OCI-LY7 (cell line): ENCODE results near the gene TGFBR2. TPM values are rescaled to one million over a fixed set of nuclear protein-coding genes. Genes with fewer than 3 reads are reported as not detected.

Source experiments
- BruUV-seq: library from RNA; stranded (reverse); fragments of 400-500 nt; replicated peaks from 2 replicates; lab custom pipeline; 2021; lab: Mats Ljungman, UMichigan
- CTCF ChIA-PET: fragments of 300-600 bp; sonication (Branson Sonifier 250); formaldehyde crosslinking; loops from one replicate; lab custom pipeline; 2022; ENCODE audit warnings: antibody characterized with exemption; ENCODE audit not compliant: unreplicated experiment; lab: Charles Lee
- POLR2A ChIA-PET: fragments of 300-600 bp; sonication (Branson Sonifier 250); formaldehyde crosslinking; loops from one replicate; lab custom pipeline; 2022; ENCODE audit warnings: antibody characterized with exemption; lab: Charles Lee
- DNase-seq: peaks from one replicate; pipeline ENCODE4 v3.0.0-alpha.2; 2015; ENCODE audit warnings: low spot score
- H2AFZ ChIP-seq: fragments of 200-600 bp; sonication (generic), shearing (Covaris generic); 2 replicates; pipeline ENCODE4 v1.6.1; 2014; ENCODE audit warnings: mild to moderate bottlenecking, antibody characterized with exemption, low read length, moderate library complexity
- H3K27ac ChIP-seq: fragments of 200-600 bp; sonication (generic); 2 replicates; pipeline ENCODE4 v1.5.1; 2014; ENCODE audit warnings: mixed run types, low read depth, mild to moderate bottlenecking, moderate library complexity, low read length, inconsistent platforms; ENCODE audit not compliant: poor library complexity, severe bottlenecking
- H3K36me3 ChIP-seq: fragments of 200-600 bp; sonication (generic); 2 replicates; pipeline ENCODE4 v1.6.1; 2014; ENCODE audit warnings: mild to moderate bottlenecking, antibody characterized with exemption, low read length, moderate library complexity, mixed read lengths; ENCODE audit not compliant: insufficient read depth
- H3K4me1 ChIP-seq: fragments of 200-600 bp; sonication (generic); 2 replicates; pipeline ENCODE4 v1.5.1; 2014; ENCODE audit warnings: mild to moderate bottlenecking, low read length; ENCODE audit not compliant: insufficient read depth, poor library complexity, severe bottlenecking
- H3K4me2 ChIP-seq: fragments of 200-600 bp; sonication (generic); 2 replicates; pipeline ENCODE4 v1.6.1; 2014; ENCODE audit warnings: mild to moderate bottlenecking, low read length
- H3K4me3 ChIP-seq: fragments of 200-600 bp; sonication (generic); 2 replicates; pipeline ENCODE4 v1.5.1; 2014; ENCODE audit warnings: mild to moderate bottlenecking, low read depth, low read length; ENCODE audit not compliant: poor library complexity, severe bottlenecking
- H3K79me2 ChIP-seq: fragments of 200-600 bp; sonication (generic); 2 replicates; pipeline ENCODE4 v1.6.1; 2016; ENCODE audit warnings: low read depth, mild to moderate bottlenecking, low read length, moderate library complexity, mixed read lengths; ENCODE audit not compliant: insufficient read depth
- H3K9me2 ChIP-seq: fragments of 200-600 bp; sonication (generic); 2 replicates; pipeline ENCODE4 v1.6.1; 2016; ENCODE audit warnings: mild to moderate bottlenecking, low read length, mixed read lengths; ENCODE audit not compliant: insufficient read depth
- H3K9me3 ChIP-seq: fragments of 200-600 bp; sonication (generic); 2 replicates; pipeline ENCODE4 v1.6.1; 2014; ENCODE audit warnings: mild to moderate bottlenecking, mixed run types, low read length, mixed read lengths
- H4K20me1 ChIP-seq: fragments of 200-600 bp; sonication (generic); 2 replicates; pipeline ENCODE4 v1.6.1; 2014; ENCODE audit warnings: mild to moderate bottlenecking, antibody characterized with exemption, low read length, moderate library complexity, mixed read lengths; ENCODE audit not compliant: insufficient read depth
- EZH2phosphoT487 ChIP-seq: fragments of 200-600 bp; sonication (generic); IDR thresholded peaks from 2 replicates; pipeline ENCODE4 v1.6.1; 2018; ENCODE audit warnings: low read depth, borderline replicate concordance, mild to moderate bottlenecking, mixed run types, antibody characterized with exemption, low read length, moderate library complexity, mixed read lengths
- intact Hi-C: fragments of 100-400 bp; cut with micrococcal nuclease; formaldehyde crosslinking; loops from one replicate; pipeline ENCODE4 v1.10.0; 2022; ENCODE audit not compliant: unreplicated experiment
- total RNA-seq, 2 experiments: library from RNA; depleted of rRNA in 1 of 2; stranded (reverse); fragments of >200 nt in 1 of 2; shearing (Covaris generic) in 1 of 2; gene quantifications; 2 replicates each; pipeline ENCODE4 v1.2.3, GENCODE V29; 2014 to 2022
- TF ChIP-seq, protein P1 (sequence below): fragments of 200-600 bp; sonication (generic); conservative IDR thresholded peaks from 2 replicates; pipeline ENCODE4 v1.5.1; 2014; ENCODE audit warnings: mild to moderate bottlenecking, antibody characterized with exemption, low read length, moderate library complexity, mixed read lengths

TGFBR2 gene
- total RNA-seq, 2 experiments from 2014 or later: 25.2 to 28.1 TPM

DNA sequence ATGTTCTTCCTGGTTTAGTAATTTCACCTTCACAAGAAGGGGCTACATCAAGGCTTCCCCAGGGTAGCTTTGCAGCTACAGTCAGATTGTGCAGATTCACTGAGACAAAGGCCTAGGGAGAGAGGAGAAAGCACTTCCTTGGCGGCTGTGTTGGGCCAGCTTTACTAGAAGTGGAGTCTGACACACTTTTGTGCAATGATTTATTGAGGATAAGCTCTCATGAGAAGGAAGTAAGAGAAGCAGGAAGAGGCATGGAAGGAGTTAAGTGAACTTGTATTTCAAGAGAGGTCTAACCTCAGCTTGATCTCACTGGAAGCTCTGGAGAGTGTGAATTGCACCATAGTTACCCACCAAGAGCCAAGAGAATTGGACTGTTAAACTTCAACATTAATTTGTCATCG, 78.9 kb downstream of the TGFBR2 start:
- Histone ChIP-seq H3K79me2 (no peaks in the 10 kb centered on the region), H3K9me3 (no peaks in the 10 kb centered on the region), H2AFZ (no peak overlapping the region), H3K36me3 (peaks cover 91% of the 10 kb centered on the region), H3K9me2 (no peaks in the 10 kb centered on the region), H3K4me3 (no peak overlapping the region), H3K4me2 (no peak overlapping the region), H3K27ac (no peak overlapping the region), H3K4me1 (no peaks in the 10 kb centered on the region), H4K20me1 (no peaks in the 10 kb centered on the region)
- TF ChIP-seq EZH2phosphoT487: no peak
- TF ChIP-seq, protein P1, sequence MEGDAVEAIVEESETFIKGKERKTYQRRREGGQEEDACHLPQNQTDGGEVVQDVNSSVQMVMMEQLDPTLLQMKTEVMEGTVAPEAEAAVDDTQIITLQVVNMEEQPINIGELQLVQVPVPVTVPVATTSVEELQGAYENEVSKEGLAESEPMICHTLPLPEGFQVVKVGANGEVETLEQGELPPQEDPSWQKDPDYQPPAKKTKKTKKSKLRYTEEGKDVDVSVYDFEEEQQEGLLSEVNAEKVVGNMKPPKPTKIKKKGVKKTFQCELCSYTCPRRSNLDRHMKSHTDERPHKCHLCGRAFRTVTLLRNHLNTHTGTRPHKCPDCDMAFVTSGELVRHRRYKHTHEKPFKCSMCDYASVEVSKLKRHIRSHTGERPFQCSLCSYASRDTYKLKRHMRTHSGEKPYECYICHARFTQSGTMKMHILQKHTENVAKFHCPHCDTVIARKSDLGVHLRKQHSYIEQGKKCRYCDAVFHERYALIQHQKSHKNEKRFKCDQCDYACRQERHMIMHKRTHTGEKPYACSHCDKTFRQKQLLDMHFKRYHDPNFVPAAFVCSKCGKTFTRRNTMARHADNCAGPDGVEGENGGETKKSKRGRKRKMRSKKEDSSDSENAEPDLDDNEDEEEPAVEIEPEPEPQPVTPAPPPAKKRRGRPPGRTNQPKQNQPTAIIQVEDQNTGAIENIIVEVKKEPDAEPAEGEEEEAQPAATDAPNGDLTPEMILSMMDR: no peak
- CTCF ChIA-PET: no interaction called here
- BruUV-seq: no TSS peak
- no peak for DNase-seq
- intact Hi-C loops: no loop called here
- POLR2A ChIA-PET: interaction anchor here (0.6 to 1.5 kb wide), 6 partner anchors 11 to 705 kb away, joined by 3 to 5 read pairs (median 3); no protein-coding TSS in a partner anchor

GRCh38 chr3:30686176-30686575, 79.8 kb downstream of the TGFBR2 start:
- no peaks in the 10 kb centered on the region for H3K79me2 ChIP-seq
- no TSS peak for BruUV-seq
- H4K20me1 ChIP-seq: no peaks in the 10 kb centered on the region
- TF ChIP-seq, protein P1: no peak
- no peak for TF ChIP-seq EZH2phosphoT487
- no peak overlapping the region for H3K4me2 ChIP-seq
- DNase-seq: no peak
- no peaks in the 10 kb centered on the region for H3K9me2 ChIP-seq
- ChIA-PET CTCF (interaction anchor here (0.6 kb wide), 1 partner anchor 13 kb away, joined by 3 read pairs; no protein-coding TSS in a partner anchor), POLR2A (interaction anchor here (0.6 to 0.8 kb wide), 2 partner anchors 32 to 158 kb away, joined by 3 to 5 read pairs; no protein-coding TSS in a partner anchor)
- H3K27ac ChIP-seq: no peak overlapping the region
- no peaks in the 10 kb centered on the region for H3K4me1 ChIP-seq
- peaks cover 93% of the 10 kb centered on the region for H3K36me3 ChIP-seq
- intact Hi-C loops: no loop called here
- H3K4me3 ChIP-seq: no peak overlapping the region
- no peaks in the 10 kb centered on the region for H3K9me3 ChIP-seq
- H2AFZ ChIP-seq: no peak overlapping the region

- CTCF ChIA-PET: interaction anchor here (0.6 kb wide), 1 partner anchor 12 kb away, joined by 3 read pairs; no protein-coding TSS in a partner anchor
- no peaks in the 10 kb centered on the region for H3K79me2 ChIP-seq
- no peaks in the 10 kb centered on the region for H3K9me2 ChIP-seq
- no TSS peak for BruUV-seq
- H3K9me3 ChIP-seq: no peaks in the 10 kb centered on the region
- intact Hi-C loops: no loop called here
- H3K4me1 ChIP-seq: no peaks in the 10 kb centered on the region
- POLR2A ChIA-PET: no interaction called here
- peaks cover 91% of the 10 kb centered on the region for H3K36me3 ChIP-seq
- H3K4me3 ChIP-seq: no peak overlapping the region
- no peak for DNase-seq
- H4K20me1 ChIP-seq: no peaks in the 10 kb centered on the region
- no peak overlapping the region for H3K27ac ChIP-seq
- no peak for TF ChIP-seq EZH2phosphoT487
- TF ChIP-seq, protein P1: no peak
- H2AFZ ChIP-seq: no peak overlapping the region
- H3K4me2 ChIP-seq: no peak overlapping the region
Measured at GRCh38 chr3:30686799-30687198, 80.4 kb downstream of the TGFBR2 start.
